ENCODE measurements around the gene CFAP92. TPM values are rescaled to one million over a fixed set of nuclear protein-coding genes. Genes with fewer than 3 reads are reported as not detected.

CFAP92 gene
- total and polyA plus RNA-seq, 10 donors, result 0.29 to 3.1 (median 1.3) TPM

DNA sequence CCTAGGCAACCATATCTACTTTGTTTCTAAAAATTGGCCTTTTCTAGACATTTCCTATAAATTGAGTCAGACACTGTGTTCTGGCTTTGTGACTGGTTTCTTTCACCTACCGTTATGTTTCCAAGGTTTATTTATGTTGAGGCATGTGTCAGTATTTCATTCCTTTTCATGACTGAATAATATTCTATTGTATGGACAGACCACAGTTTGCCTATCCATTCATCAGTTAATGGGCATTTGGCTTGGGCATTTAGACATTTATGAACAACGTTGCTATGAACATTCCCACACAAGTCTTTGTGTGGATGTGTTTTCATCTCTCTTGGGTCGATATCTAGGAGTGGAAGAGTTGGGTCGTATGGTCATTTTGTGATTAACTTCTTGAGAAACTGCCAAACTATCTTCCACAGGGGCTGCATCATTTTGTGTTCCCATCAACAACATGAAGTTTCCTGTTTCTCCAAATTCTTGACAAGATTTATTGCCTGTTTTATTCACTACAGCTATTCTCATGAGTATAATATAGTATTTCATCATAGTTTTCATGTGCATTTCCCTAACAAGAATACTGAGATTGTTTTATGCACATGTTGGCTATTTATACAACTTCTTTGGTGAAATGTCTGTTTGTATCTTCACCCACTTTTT is 3.7 kb upstream of the CFAP92 start:
- Histone ChIP-seq H3K4me1 (peaks cover 22 to 61% (median 40%) of the 10 kb centered on the region in 6 donors), H3K9me3 (no peaks in the 10 kb centered on the region), H3K27ac (no peak overlapping the region), H3K36me3 (no peaks in the 10 kb centered on the region), H3K27me3 (replicated peaks in 1 of 7) (peaks cover 0 to 48% (median 22%) of the 10 kb centered on the region in 7 donors), H3K4me3 (no peak overlapping the region)
- no peak for DNase-seq
- TF ChIP-seq, protein P1, sequence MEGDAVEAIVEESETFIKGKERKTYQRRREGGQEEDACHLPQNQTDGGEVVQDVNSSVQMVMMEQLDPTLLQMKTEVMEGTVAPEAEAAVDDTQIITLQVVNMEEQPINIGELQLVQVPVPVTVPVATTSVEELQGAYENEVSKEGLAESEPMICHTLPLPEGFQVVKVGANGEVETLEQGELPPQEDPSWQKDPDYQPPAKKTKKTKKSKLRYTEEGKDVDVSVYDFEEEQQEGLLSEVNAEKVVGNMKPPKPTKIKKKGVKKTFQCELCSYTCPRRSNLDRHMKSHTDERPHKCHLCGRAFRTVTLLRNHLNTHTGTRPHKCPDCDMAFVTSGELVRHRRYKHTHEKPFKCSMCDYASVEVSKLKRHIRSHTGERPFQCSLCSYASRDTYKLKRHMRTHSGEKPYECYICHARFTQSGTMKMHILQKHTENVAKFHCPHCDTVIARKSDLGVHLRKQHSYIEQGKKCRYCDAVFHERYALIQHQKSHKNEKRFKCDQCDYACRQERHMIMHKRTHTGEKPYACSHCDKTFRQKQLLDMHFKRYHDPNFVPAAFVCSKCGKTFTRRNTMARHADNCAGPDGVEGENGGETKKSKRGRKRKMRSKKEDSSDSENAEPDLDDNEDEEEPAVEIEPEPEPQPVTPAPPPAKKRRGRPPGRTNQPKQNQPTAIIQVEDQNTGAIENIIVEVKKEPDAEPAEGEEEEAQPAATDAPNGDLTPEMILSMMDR (IDR thresholded peaks at IDR 0.05 in 8 of 11, conservative IDR thresholded peaks at IDR 0.05 in 3 of 11), result no peak
- TF ChIP-seq POLR2AphosphoS5 (IDR thresholded peaks at IDR 0.05) (no peak), POLR2A (IDR thresholded peaks at IDR 0.05) (no peak)
- intact Hi-C loops (cut with DNase I; ENCODE audit: low total_unique reads), result no loop called here
- WGBS, 5 donors, result 64 to 72% (median 67%) methylated on average over 4 of the region's 4 CpGs

DNA sequence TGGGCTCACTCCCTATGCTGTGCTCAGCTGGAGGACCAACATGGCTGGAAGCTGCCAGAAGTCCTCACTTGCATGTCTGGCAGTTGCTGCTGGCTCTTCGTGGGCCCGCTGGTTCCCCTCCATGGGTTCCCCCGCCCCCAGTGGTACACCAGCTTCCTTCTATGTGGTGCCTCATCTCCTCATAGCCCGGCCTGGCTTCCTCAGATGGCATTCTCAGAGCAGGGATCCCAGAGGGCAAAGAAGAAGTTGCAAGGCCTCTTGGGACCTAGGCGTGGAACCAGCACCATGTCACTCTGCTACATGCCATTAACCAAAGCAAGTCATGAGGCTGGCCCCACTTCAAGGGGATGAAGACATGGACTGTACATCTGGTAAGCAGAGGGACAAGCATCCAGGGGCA is 2.9 kb upstream of the CFAP92 start:
- peaks cover 14 to 52% (median 31%) of the 10 kb centered on the region in 6 donors for H3K4me1 ChIP-seq
- H3K4me3 ChIP-seq, result no peak overlapping the region
- no peak for DNase-seq
- H3K9me3 ChIP-seq, result no peaks in the 10 kb centered on the region
- no peaks in the 10 kb centered on the region for H3K36me3 ChIP-seq
- intact Hi-C loops (cut with DNase I; ENCODE audit: low total_unique reads), result no loop called here
- H3K27me3 ChIP-seq (replicated peaks in 1 of 7), result peaks cover 0 to 39% (median 14%) of the 10 kb centered on the region in 7 donors
- TF ChIP-seq POLR2AphosphoS5 (IDR thresholded peaks at IDR 0.05), result no peak
- TF ChIP-seq POLR2A (IDR thresholded peaks at IDR 0.05), result no peak
- TF ChIP-seq, protein P1 (IDR thresholded peaks at IDR 0.05 in 8 of 11, conservative IDR thresholded peaks at IDR 0.05 in 3 of 11), result no peak
- 35 to 59% (median 42%) methylated on average over 2 to 5 of the region's 5 CpGs for WGBS, 5 donors
- H3K27ac ChIP-seq, result no peak overlapping the region

DNA sequence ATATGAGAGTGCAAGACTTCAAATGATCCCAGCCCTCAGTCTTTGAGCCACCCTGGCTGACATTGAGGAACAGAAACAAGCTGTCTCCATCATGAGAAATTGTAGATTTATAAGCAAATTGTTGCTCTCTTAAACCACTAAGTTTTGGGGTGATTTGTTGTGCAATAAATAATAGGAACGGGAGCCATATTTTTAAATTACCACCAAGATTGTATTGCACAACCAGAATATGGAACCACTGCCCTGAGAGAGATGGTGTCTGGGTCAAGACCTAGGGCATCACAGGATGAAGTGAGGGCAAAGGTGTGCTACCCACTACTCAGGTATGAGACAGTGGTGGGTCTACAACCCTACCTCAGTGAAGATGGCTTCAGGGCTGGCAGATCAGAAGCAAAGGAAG is 2.3 kb upstream of the CFAP92 start:
- Histone ChIP-seq H3K4me3 (no peak overlapping the region), H3K36me3 (no peaks in the 10 kb centered on the region), H3K4me1 (peaks cover 10 to 47% (median 26%) of the 10 kb centered on the region in 6 donors), H3K27ac (no peak overlapping the region), H3K27me3 (replicated peaks in 1 of 7) (peaks cover 0 to 34% (median 8%) of the 10 kb centered on the region in 7 donors), H3K9me3 (no peaks in the 10 kb centered on the region)
- no peak for DNase-seq
- intact Hi-C loops (cut with DNase I; ENCODE audit: low total_unique reads), result no loop called here
- 42 to 78% (median 61%) methylated on average over 1 of the region's 1 CpG for WGBS, 5 donors
- TF ChIP-seq POLR2AphosphoS5 (IDR thresholded peaks at IDR 0.05) (no peak), POLR2A (IDR thresholded peaks at IDR 0.05) (no peak)
- TF ChIP-seq, protein P1 (IDR thresholded peaks at IDR 0.05 in 8 of 11, conservative IDR thresholded peaks at IDR 0.05 in 3 of 11), result no peak

GRCh38 chr3:128995737-128996136 is 1.9 kb upstream of the CFAP92 start:
- Histone ChIP-seq H3K9me3 (no peaks in the 10 kb centered on the region), H3K4me1 (peaks cover 10 to 43% (median 21%) of the 10 kb centered on the region in 6 donors), H3K4me3 (no peak overlapping the region), H3K36me3 (no peaks in the 10 kb centered on the region), H3K27me3 (replicated peaks in 1 of 7) (peaks cover 0 to 30% (median 4%) of the 10 kb centered on the region in 7 donors), H3K27ac (no peak overlapping the region)
- 77 to 96% (median 83%) methylated on average over 1 of the region's 1 CpG for WGBS, 5 donors
- intact Hi-C loops (cut with DNase I; ENCODE audit: low total_unique reads), result no loop called here
- no peak for DNase-seq
- TF ChIP-seq POLR2AphosphoS5 (IDR thresholded peaks at IDR 0.05) (no peak), POLR2A (IDR thresholded peaks at IDR 0.05) (no peak)
- TF ChIP-seq, protein P1 (IDR thresholded peaks at IDR 0.05 in 8 of 11, conservative IDR thresholded peaks at IDR 0.05 in 3 of 11), result no peak

Data from spleen (tissue), 11 donors.